HepG2 (cell line): ENCODE results near the gene ZP2. TPM values are rescaled to one million over a fixed set of nuclear protein-coding genes. Genes with fewer than 3 reads are reported as not detected.

ENCODE experiments used
- FIP1L1 ChIP-seq: fragments of 200-400 bp; formaldehyde crosslinking; IDR thresholded peaks from 2 replicates; pipeline ENCODE4 v1.6.1; 2018; ENCODE audit warnings: low read depth, mild to moderate bottlenecking, low read length, moderate library complexity, borderline replicate concordance; ENCODE audit not compliant: insufficient read depth
- FOXK2 ChIP-seq: fragments of 450-650 bp; IDR thresholded peaks from 2 replicates; pipeline ENCODE4 v1.6.1; 2016
- HDAC2 ChIP-seq: sonication (generic); formaldehyde crosslinking; IDR thresholded peaks from 2 replicates; pipeline ENCODE4 v1.4.0; 2020; ENCODE audit warnings: missing genetic modification reagents
- HNF4G ChIP-seq, 2 experiments: sonication (generic) in 1 of 2; formaldehyde crosslinking in 1 of 2; IDR thresholded peaks; 2 replicates each; pipeline versions ENCODE4 v1.4.0 to v1.6.1; 2011 to 2020; ENCODE audit warnings: borderline replicate concordance in 2 of 2, low read depth in 2 of 2, mild to moderate bottlenecking in 2 of 2, low read length in 1 of 2, missing genetic modification reagents in 1 of 2, moderate library complexity in 1 of 2
- KAT8 ChIP-seq: IDR thresholded peaks from 2 replicates; pipeline ENCODE4 v1.6.1; 2016; ENCODE audit warnings: missing genetic modification reagents, missing compliant biosample characterization
- MXI1 ChIP-seq: IDR thresholded peaks from 3 replicates; pipeline ENCODE4 v1.6.1; 2012; ENCODE audit warnings: low read depth, low read length, inconsistent platforms, borderline replicate concordance
- PAF1 ChIP-seq: IDR thresholded peaks from 2 replicates; pipeline ENCODE4 v1.6.1; 2016; ENCODE audit warnings: missing genetic modification reagents, missing compliant biosample characterization
- SOX5 ChIP-seq: IDR thresholded peaks from 2 replicates; pipeline ENCODE4 v1.6.1; 2016; ENCODE audit warnings: borderline replicate concordance
- ZFP36L1 ChIP-seq: sonication (generic); formaldehyde crosslinking; IDR thresholded peaks from 2 replicates; pipeline ENCODE4 v1.8.0; 2022; ENCODE audit warnings: mild to moderate bottlenecking, missing genetic modification reagents, moderate library complexity
- ZNF263 ChIP-seq: sonication (generic); formaldehyde crosslinking; IDR thresholded peaks from 2 replicates; pipeline ENCODE4 v1.4.0; 2020; ENCODE audit warnings: missing genetic modification reagents
- ZNF749 ChIP-seq: sonication (generic); formaldehyde crosslinking; IDR thresholded peaks from 2 replicates; pipeline ENCODE4 v1.8.0; 2022; ENCODE audit warnings: mild to moderate bottlenecking, missing genetic modification reagents, moderate library complexity, borderline replicate concordance
- polyA plus RNA-seq, 8 experiments: library from polyadenylated mRNA; depleted of rRNA in 3 of 8; stranded (reverse) in 7 of 8; unstranded in 1 of 8; fragments of >200 nt; fragmentation: Illumina TruSeq in 4 of 8; extraction: Trizol in 4 of 8; gene quantifications; 2 replicates each; pipeline versions ENCODE4 v1.2.1 to v1.2.3, GENCODE V29; 2011 to 2016; ENCODE audit warnings: low read depth in 4 of 8, missing spikeins in 1 of 8, mixed read lengths in 1 of 8; ENCODE audit not compliant: insufficient read depth in 1 of 8
- total RNA-seq, 5 experiments: library from RNA; depleted of rRNA; stranded (reverse); fragments of >200 nt; fragmentation: Illumina TruSeq; extraction: Trizol; gene quantifications; 2 replicates each; pipeline ENCODE4 v1.2.3, GENCODE V29; 2016; ENCODE audit warnings: low read depth in 1 of 5
- TF ChIP-seq, protein P1 (sequence below): sonication (generic); formaldehyde crosslinking; IDR thresholded peaks from 2 replicates; pipeline ENCODE4 v1.4.0; 2020; ENCODE audit warnings: low read depth, mild to moderate bottlenecking, missing genetic modification reagents
- TF ChIP-seq, protein P2 (sequence below): IDR thresholded peaks from 2 replicates; pipeline ENCODE4 v1.6.1; 2012; ENCODE audit warnings: low read depth, low read length, improper control_type of control experiment
- TF ChIP-seq, protein P3 (sequence below): sonication (generic); formaldehyde crosslinking; IDR thresholded peaks from 2 replicates; pipeline ENCODE4 v1.4.0; 2020; ENCODE audit warnings: missing genetic modification reagents
- TF ChIP-seq, protein P4 (sequence below): sonication (generic); formaldehyde crosslinking; IDR thresholded peaks from 2 replicates; pipeline ENCODE4 v1.4.0; 2020; ENCODE audit warnings: missing genetic modification reagents
- TF ChIP-seq, protein P5 (sequence below): sonication (generic); formaldehyde crosslinking; IDR thresholded peaks from 2 replicates; pipeline ENCODE4 v1.4.0; 2020; ENCODE audit warnings: missing genetic modification reagents, borderline replicate concordance

The ZP2 gene
- total and polyA plus RNA-seq, 2 of the 13 experiments (the other 11 are each of a cell fraction or from before 2014, with no cell fraction given), result not detected

DNA sequence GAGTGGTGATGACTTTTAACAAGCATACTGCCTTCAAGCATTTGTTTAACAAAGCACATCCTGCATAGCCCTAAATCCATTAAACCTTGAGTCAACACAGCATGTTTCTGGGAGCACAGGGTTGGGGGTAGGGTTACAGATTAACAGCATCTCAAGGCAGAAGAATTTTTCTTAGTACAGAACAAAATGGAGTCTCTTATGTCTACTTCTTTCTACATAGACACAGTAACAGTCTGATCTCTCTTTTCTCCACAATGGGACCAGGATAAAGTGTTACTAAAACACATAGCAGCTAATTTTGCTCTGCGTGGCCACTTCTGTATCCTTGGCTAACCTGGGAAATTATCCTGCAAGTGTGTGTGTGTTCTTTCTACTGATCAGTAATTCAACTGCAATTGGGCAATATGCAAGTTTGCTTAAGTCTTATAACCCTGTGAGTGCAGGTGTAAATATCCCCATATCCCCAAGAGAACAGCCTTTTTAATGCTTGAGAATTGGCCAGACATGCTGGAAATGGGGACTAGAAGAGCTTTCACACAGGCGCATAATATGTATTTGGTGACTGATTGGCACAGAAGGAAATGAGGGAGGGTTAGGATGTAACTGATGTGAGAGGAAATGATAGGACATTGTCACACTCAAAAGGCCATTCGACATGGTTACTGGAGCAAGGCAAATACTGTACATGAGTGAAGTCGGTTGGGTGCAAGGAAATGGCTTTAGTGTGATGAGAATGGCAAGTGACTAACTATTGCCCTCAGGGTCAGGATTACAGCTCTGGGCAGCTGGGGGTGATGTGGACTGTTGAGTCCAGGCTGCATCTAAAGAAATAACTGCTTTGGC, 11.3 kb upstream of the ZP2 start (continued):
- TF ChIP-seq, protein P1, sequence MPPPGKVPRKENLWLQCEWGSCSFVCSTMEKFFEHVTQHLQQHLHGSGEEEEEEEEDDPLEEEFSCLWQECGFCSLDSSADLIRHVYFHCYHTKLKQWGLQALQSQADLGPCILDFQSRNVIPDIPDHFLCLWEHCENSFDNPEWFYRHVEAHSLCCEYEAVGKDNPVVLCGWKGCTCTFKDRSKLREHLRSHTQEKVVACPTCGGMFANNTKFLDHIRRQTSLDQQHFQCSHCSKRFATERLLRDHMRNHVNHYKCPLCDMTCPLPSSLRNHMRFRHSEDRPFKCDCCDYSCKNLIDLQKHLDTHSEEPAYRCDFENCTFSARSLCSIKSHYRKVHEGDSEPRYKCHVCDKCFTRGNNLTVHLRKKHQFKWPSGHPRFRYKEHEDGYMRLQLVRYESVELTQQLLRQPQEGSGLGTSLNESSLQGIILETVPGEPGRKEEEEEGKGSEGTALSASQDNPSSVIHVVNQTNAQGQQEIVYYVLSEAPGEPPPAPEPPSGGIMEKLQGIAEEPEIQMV, result no peak
- TF ChIP-seq, protein P2, sequence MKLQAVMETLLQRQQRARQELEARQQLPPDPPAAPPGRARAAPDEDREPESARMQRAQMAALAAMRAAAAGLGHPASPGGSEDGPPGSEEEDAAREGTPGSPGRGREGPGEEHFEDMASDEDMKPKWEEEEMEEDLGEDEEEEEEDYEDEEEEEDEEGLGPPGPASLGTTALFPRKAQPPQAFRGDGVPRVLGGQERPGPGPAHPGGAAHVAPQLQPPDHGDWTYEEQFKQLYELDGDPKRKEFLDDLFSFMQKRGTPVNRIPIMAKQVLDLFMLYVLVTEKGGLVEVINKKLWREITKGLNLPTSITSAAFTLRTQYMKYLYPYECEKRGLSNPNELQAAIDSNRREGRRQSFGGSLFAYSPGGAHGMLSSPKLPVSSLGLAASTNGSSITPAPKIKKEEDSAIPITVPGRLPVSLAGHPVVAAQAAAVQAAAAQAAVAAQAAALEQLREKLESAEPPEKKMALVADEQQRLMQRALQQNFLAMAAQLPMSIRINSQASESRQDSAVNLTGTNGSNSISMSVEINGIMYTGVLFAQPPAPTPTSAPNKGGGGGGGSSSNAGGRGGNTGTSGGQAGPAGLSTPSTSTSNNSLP, result no peak
- TF ChIP-seq KAT8 (CRISPR knock-in tag), result no peak
- TF ChIP-seq, protein P3, sequence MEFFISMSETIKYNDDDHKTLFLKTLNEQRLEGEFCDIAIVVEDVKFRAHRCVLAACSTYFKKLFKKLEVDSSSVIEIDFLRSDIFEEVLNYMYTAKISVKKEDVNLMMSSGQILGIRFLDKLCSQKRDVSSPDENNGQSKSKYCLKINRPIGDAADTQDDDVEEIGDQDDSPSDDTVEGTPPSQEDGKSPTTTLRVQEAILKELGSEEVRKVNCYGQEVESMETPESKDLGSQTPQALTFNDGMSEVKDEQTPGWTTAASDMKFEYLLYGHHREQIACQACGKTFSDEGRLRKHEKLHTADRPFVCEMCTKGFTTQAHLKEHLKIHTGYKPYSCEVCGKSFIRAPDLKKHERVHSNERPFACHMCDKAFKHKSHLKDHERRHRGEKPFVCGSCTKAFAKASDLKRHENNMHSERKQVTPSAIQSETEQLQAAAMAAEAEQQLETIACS (CRISPR knock-in tag), result no peak
- TF ChIP-seq FOXK2, result no peak
- TF ChIP-seq SOX5 (CRISPR knock-in tag), result peak; percentile 73; the same call in 1 of the 2 replicates
- 0 out of 2 replicates have a peak, but pooled peaks have one; percentile 54 for TF ChIP-seq ZFP36L1
- TF ChIP-seq, protein P4, sequence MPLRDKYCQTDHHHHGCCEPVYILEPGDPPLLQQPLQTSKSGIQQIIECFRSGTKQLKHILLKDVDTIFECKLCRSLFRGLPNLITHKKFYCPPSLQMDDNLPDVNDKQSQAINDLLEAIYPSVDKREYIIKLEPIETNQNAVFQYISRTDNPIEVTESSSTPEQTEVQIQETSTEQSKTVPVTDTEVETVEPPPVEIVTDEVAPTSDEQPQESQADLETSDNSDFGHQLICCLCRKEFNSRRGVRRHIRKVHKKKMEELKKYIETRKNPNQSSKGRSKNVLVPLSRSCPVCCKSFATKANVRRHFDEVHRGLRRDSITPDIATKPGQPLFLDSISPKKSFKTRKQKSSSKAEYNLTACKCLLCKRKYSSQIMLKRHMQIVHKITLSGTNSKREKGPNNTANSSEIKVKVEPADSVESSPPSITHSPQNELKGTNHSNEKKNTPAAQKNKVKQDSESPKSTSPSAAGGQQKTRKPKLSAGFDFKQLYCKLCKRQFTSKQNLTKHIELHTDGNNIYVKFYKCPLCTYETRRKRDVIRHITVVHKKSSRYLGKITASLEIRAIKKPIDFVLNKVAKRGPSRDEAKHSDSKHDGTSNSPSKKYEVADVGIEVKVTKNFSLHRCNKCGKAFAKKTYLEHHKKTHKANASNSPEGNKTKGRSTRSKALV (CRISPR knock-in tag), result no peak
- TF ChIP-seq MXI1, result no peak
- no peak for TF ChIP-seq ZNF749
- TF ChIP-seq, protein P5, sequence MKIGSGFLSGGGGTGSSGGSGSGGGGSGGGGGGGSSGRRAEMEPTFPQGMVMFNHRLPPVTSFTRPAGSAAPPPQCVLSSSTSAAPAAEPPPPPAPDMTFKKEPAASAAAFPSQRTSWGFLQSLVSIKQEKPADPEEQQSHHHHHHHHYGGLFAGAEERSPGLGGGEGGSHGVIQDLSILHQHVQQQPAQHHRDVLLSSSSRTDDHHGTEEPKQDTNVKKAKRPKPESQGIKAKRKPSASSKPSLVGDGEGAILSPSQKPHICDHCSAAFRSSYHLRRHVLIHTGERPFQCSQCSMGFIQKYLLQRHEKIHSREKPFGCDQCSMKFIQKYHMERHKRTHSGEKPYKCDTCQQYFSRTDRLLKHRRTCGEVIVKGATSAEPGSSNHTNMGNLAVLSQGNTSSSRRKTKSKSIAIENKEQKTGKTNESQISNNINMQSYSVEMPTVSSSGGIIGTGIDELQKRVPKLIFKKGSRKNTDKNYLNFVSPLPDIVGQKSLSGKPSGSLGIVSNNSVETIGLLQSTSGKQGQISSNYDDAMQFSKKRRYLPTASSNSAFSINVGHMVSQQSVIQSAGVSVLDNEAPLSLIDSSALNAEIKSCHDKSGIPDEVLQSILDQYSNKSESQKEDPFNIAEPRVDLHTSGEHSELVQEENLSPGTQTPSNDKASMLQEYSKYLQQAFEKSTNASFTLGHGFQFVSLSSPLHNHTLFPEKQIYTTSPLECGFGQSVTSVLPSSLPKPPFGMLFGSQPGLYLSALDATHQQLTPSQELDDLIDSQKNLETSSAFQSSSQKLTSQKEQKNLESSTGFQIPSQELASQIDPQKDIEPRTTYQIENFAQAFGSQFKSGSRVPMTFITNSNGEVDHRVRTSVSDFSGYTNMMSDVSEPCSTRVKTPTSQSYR (CRISPR knock-in tag), result peak; percentile 17; the same call in 1 of the 2 replicates
- TF ChIP-seq ZNF263 (CRISPR knock-in tag), result no peak
- TF ChIP-seq HNF4G (IDR thresholded peaks at IDR 0.05; ENCODE audit: borderline replicate concordance, low read depth, low read length), result no peak
- TF ChIP-seq HNF4G (CRISPR knock-in tag; IDR thresholded peaks at IDR 0.05; ENCODE audit: borderline replicate concordance, low read depth), result no peak
- TF ChIP-seq FIP1L1, result no peak
- no peak for TF ChIP-seq PAF1 (CRISPR knock-in tag)
- TF ChIP-seq HDAC2 (CRISPR knock-in tag), result 0 out of 2 replicates have a peak, but pooled peaks have one; percentile 12
